Right renal cortex interstitium (tissue), 3 donors: ENCODE data around the gene VWDE. TPM values are rescaled to one million over a fixed set of nuclear protein-coding genes. Genes with fewer than 3 reads are reported as not detected.
A peak's percentile ranks its signal among the peaks of the same experiment; 100 is the strongest.
"Not testable (repeated sequence)": the region's sequence is repeated elsewhere in the genome, so short reads cannot be mapped to it uniquely, and the experiment has no call there.

Source experiments
- DNase-seq, 3 donors: peaks; one replicate each; pipeline ENCODE4 v3.0.0-alpha.2; 2013; ENCODE audit warnings: low read depth in 3 of 3, low spot score in 2 of 3
- polyA plus RNA-seq, 3 donors: library from polyadenylated mRNA; unstranded; fragments of 120-200 nt; gene quantifications; one replicate each; pipeline ENCODE4 v1.2.1, GENCODE V29; 2013; ENCODE audit not compliant: insufficient read length in 3 of 3

Gene VWDE
- polyA plus RNA-seq: 1 to 10 TPM; 3.1 to 5.1 (median 3.8) TPM

GRCh38 chr7:12403287-12404181 is at the start of gene VWDE:
Gene VWDE (minus strand): TSS chr7:12403865. CDS start chr7:12403716, 149 bp downstream.
- DNase-seq: peak; percentile 23 to 48 (median 45)

- not testable (repeated sequence) for DNase-seq
Observed at GRCh38 chr7:12453136-12453535, 49.5 kb upstream of the VWDE start.

GRCh38 chr7:12450615-12451014 is 47.0 kb upstream of the VWDE start:
- no peak for DNase-seq

- DNase-seq: no peak
Observed at GRCh38 chr7:12444785-12445184, 41.1 kb upstream of the VWDE start.

- DNase-seq: no peak
Observed at GRCh38 chr7:12440229-12440628, 36.6 kb upstream of the VWDE start.

- DNase-seq: no peak
Observed at GRCh38 chr7:12436896-12437535, 33.4 kb upstream of the VWDE start.

- DNase-seq: no peak
Observed at GRCh38 chr7:12436126-12436525, 32.5 kb upstream of the VWDE start.

- no peak for DNase-seq
Observed at GRCh38 chr7:12434012-12434642, 30.5 kb upstream of the VWDE start.

GRCh38 chr7:12431886-12432556 is 28.4 kb upstream of the VWDE start:
- no peak for DNase-seq

GRCh38 chr7:12425311-12425710 is 21.6 kb upstream of the VWDE start:
- DNase-seq: no peak

GRCh38 chr7:12423997-12424745 is 20.5 kb upstream of the VWDE start:
- DNase-seq: no peak

GRCh38 chr7:12423355-12423996 is 19.8 kb upstream of the VWDE start:
- DNase-seq: no peak

- no peak for DNase-seq
Observed at GRCh38 chr7:12422554-12423320, 19.1 kb upstream of the VWDE start.

GRCh38 chr7:12418452-12418851 is 14.8 kb upstream of the VWDE start:
- no peak for DNase-seq

GRCh38 chr7:12415072-12415471 is 11.4 kb upstream of the VWDE start:
- no peak for DNase-seq

- no peak for DNase-seq
Observed at GRCh38 chr7:12412407-12412806, 8.7 kb upstream of the VWDE start.

- DNase-seq: no peak
Observed at GRCh38 chr7:12410523-12410922, 6.9 kb upstream of the VWDE start.

GRCh38 chr7:12409097-12409711 is 5.5 kb upstream of the VWDE start:
- no peak for DNase-seq

- DNase-seq: not testable (repeated sequence)
Observed at GRCh38 chr7:12407652-12408051, 4.0 kb upstream of the VWDE start.
